ENCODE results near the gene VPS13A.

The VPS13A gene

GRCh38 chr9:77177143-77177893 lies at the start of gene VPS13A:
VPS13A (plus strand) TSS chr9:77177534; CDS start chr9:77177705, 171 bp downstream.
- peak; percentile 94 for DNase-seq

DNA sequence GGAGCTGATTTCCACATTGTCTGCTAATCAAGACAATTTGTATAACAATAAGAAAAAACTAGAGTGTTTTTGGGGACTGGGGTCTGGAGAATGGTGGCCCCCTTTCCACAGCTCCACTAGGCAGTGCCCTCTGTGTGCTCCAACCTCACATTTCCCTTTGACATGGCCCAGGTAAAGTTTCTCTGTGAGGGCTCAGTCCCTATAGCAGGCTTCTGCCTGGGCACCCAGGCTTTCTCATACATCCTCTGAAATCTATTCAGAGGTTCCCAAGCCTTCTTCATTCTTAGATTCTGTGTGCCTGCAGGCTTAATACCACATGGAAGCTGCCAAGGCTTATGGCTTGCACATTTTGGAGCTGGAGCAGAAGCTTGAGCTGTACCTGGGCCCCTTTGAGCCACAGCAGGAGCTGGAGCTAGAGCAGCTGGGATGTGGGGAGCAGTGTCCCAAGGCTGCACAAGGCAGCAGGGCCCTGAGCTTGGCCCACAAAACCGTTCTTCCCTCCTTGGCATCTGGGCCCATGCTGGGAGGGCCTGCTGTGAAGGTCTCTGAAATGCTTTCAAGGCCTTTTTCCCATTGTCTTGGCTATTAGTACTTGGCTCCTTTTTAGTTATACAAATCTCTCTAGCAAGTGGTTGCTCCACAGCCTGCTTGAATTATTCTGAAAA lies 49.1 kb upstream of the VPS13A start:
- no peak for DNase-seq

DNA sequence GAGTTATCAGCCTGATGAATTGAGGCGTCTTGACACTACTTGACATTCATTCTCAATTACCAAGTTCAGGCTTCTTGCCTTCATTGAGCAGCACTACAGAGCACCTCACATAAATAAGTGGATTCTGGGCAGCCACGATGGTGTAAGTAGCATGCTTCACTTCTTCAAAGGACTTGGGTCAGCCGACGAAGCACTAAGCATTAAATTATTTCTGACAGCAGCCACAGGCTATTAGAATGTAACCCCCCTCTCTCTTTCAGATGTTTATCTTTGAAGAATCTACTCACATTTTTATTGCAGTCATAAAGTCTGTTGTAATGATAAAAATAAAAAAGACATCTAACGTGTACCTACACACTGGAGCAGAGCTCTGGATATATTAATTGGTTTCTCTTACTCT lies 45.9 kb upstream of the VPS13A start:
- DNase-seq = no peak

DNA sequence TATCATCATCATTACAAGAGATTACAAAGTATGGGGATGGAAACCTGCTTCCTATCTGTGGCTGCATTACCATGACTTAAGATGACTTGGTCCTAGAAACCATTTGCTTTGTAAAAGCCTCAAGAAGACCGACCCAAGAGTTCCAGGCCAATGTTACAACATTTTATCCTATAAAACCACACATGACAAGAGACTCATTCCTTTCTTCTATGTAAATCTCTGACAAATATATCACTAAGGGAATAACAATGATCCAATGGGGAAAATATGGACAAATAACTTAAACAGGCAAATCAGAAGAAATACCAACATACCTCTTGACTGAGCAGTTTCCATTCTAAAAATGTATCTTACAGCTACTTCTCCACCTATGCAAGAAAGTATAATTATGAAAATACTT lies 44.3 kb upstream of the VPS13A start:
- no peak for DNase-seq

DNA sequence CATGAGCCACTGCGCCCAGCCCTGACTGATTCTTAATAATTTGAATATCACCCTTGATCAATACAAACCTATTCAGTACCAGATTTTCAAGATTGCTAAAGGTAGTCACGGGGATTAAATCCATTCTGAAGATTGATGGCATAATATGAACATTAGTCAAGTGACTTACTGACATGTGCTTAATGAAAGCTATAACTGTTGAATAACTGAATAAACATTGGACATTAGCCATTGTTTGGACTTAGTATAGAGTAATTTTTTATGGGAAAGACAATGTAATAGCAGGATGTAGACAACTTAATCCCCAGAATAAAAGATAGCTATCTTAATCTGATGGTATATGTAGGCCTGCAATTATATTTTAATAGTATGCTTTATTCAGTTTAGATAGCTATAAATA lies 35.0 kb upstream of the VPS13A start:
- no peak for DNase-seq

DNA sequence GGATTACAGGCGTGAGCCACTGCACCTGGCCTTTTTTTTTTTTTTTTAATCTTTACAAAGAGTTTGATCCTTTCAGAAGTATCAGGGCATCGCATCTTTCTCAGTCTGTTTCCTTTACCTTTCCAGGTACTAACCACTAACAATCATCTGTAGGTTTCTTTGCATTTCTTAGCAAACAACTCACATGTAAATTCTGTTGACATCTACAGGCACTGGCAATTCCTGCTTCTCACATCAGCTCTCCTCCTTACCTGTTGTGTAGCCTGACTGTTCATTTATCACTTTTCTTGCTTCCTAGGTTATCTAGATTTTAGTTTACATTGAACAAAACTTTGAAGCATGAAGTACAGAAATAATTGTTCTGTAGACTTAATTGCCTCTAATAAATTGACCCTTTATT lies 27.5 kb upstream of the VPS13A start:
- no peak for DNase-seq

DNA sequence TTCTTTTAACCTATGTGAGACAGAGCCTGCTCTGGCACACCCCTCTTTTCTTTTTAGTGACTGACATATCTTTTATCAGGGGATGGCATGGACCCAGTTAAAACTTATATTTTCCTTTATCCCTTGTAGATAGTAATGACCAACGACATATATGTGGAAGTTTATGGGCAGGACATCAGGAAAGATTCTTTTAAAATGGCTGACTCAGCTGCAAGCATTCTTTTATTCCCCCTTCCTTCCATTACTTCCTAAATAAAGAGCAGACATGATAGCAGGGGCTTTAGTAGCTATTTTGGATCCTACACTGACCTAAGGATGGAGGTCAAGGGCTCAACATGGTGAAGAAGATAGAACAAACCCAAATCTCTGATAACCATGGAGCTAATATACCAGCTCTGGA lies 25.0 kb upstream of the VPS13A start:
- DNase-seq = no peak

- no peak for DNase-seq
Observed at GRCh38 chr9:77156646-77157371, 20.5 kb upstream of the VPS13A start.

GRCh38 chr9:77158772-77159513 lies 18.4 kb upstream of the VPS13A start:
- no peak for DNase-seq

GRCh38 chr9:77161191-77161590 lies 16.1 kb upstream of the VPS13A start:
- no peak for DNase-seq

GRCh38 chr9:77161966-77162365 lies 15.4 kb upstream of the VPS13A start:
- DNase-seq = no peak

GRCh38 chr9:77162366-77162765 lies 15.0 kb upstream of the VPS13A start:
- DNase-seq = no peak

DNA sequence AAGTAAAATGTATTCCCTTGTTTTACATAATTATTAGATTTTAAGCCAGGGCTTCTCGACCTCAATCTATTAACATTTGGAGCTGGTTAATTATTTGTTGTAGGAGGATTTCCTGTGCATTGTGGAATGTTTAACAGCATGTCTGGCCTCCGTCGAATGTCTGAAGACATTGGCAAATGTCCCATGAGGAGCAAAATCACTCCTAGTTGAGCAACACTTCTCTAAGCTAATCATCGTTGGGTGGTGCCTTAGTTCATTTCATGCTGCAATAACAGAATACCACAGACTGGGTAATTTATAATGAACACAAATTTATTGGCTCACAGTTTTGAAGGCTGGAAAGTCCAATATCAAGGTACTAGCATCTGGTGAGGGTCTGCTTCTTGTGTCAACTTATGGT lies 13.4 kb upstream of the VPS13A start:
- DNase-seq = no peak

- DNase-seq = no peak
Observed at GRCh38 chr9:77166193-77166592, 11.1 kb upstream of the VPS13A start.

GRCh38 chr9:77170991-77171699 lies 6.2 kb upstream of the VPS13A start:
- no peak for DNase-seq

- no peak for DNase-seq
Observed at GRCh38 chr9:77175151-77175550, 2.2 kb upstream of the VPS13A start.

GRCh38 chr9:77176106-77176505 lies 1.2 kb upstream of the VPS13A start:
- DNase-seq = no peak

GRCh38 chr9:77176686-77177142 lies 620 bp upstream of the VPS13A start:
- no peak for DNase-seq

DNA sequence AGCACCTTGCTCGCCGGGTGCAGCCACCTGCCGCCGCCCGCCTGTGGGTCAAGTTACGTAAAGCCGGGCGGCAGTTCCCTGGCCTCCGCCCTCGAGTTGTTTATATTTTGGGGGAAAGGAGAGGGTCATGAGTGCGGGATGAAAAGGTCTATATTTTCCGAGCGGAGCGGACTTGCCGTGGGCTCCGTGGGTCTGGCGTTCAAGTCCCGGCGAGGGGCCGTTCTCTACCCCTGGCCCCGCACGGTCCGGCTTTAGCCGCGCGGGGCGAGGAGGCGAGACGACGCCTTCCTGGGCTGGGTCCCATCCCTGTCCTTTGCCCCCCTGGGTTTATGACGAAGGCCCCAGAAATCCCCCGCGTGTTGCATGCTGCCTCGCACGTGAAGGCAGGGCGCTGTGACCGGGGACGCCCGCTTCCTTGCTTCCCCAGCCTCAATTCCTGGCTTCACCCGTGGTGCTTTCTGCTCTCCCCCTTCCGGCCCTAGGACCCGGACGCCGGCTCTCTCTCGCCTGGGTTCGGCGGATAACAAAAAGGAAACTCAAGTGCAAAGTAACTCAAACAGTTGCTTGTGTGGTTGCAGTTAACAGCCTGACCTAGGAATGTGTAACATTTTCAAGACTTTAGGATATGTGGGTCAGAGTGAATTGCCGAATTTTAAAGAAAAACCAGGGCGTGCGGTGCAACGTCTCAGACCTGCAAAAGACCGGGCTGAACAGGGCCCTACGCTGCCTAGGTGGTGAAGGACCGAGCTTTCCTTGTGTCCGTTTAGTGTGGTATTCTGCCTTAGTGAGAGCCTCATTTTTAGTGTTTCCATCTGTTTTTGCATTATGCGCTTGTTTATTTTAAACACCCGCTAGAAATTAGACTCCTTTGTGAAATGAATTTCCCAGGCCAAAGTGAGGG lies 810 bp downstream of the VPS13A start:
- peak; percentile 27 for DNase-seq

DNA sequence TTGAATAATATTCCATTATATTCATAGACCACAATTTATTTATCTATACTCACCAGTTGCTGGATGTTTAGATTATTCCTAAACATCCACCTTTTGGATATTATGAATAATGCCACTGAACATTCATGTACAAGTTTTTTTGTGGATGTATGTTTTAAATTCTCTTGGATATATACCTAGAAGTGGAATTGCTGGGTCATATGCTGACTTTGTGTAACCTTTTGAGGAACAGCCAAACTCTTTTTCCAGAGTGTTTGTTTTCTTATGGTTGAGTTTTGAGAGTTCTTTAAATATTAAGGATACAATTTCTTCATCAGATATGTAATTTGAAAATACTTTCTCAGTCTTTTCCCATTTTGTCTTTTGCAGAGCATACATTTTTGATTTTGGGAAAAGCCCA lies 2.7 kb downstream of the VPS13A start:
- DNase-seq = no peak

DNA sequence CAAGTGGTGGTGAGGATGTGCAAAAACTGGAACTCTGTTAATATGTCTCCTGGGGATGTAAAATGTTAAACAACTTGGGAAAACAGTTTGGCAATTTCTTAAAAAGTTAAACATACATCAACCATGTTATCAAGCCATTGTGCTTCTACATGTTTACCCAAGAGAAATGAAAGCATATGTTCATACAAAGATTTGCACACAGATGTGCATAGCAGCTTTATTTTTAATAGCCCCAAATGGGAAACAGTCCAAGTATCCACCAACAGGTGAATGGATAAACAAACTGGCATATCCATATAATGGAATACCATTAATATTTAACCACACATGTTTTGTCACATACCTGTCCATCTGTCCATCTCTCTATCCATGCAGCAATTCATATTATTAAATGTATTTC lies 6.2 kb downstream of the VPS13A start:
- no peak for DNase-seq

Measured in T1000 (cell line).